AG09309 (cell line): Measurements from ENCODE around the gene VIPR1.

Source experiments
- DNase-seq: peaks from one replicate; pipeline ENCODE4 v3.0.0-alpha.2; 2010; ENCODE audit warnings: low read depth
- H3K4me3 ChIP-seq: 2 replicates; pipeline ENCODE4 v1.5.1; 2011; ENCODE audit warnings: mild to moderate bottlenecking, low read depth, low read length, moderate library complexity; ENCODE audit not compliant: control insufficient read depth
- TF ChIP-seq, protein P1 (sequence below): IDR thresholded peaks from 2 replicates; pipeline ENCODE4 v1.5.1; 2011; ENCODE audit warnings: mild to moderate bottlenecking, low read depth, low read length, inconsistent platforms; ENCODE audit not compliant: insufficient read depth, control insufficient read depth; ENCODE audit errors: missing control alignments

VIPR1 gene, protein sequence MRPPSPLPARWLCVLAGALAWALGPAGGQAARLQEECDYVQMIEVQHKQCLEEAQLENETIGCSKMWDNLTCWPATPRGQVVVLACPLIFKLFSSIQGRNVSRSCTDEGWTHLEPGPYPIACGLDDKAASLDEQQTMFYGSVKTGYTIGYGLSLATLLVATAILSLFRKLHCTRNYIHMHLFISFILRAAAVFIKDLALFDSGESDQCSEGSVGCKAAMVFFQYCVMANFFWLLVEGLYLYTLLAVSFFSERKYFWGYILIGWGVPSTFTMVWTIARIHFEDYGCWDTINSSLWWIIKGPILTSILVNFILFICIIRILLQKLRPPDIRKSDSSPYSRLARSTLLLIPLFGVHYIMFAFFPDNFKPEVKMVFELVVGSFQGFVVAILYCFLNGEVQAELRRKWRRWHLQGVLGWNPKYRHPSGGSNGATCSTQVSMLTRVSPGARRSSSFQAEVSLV

DNA sequence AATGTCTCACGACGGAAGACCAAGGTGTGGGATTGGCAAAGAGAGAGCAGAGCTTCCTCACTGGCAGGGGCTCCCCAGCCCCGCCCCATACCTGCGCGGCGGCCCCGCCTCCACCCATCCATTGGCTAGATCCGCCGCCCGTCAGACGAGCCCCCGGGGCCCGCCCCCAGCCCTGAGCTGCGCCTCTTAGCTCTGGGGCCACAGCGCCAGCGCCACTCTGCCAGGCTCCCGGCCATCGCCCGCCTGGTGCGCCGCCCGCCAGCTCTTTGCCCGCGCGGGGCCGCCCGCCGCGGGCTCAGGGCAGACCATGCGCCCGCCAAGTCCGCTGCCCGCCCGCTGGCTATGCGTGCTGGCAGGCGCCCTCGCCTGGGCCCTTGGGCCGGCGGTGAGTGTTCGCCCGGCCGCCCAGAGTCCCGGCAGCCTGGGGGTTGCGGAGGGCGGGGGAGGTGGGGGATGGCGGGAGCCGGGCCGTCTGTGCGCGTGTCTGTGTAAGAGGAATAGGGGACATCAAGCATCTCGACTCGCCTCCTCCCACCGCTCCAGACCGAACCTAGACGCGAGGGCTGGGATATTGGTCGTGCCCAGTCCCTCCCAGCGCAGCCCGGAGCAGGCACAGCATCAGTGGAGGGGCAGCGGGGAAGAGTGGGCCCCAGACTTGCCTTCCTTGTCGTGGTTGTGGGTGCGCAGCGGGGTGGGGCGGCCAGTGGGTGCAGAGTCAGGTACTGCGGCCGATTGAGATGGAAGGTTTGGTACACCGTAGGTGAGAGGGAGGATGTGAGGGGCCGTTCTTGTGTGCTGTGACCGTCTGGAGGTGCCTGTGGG lies at the start of gene VIPR1:
Gene VIPR1, plus strand, starts transcription at position 215 of the 822 bp plus-strand sequence. Its CDS starts 93 bp downstream, at position 308.
- DNase-seq, result no peak
- H3K4me3 ChIP-seq, result peak within 1 kb of the TSS; percentile 15
- TF ChIP-seq, protein P1, sequence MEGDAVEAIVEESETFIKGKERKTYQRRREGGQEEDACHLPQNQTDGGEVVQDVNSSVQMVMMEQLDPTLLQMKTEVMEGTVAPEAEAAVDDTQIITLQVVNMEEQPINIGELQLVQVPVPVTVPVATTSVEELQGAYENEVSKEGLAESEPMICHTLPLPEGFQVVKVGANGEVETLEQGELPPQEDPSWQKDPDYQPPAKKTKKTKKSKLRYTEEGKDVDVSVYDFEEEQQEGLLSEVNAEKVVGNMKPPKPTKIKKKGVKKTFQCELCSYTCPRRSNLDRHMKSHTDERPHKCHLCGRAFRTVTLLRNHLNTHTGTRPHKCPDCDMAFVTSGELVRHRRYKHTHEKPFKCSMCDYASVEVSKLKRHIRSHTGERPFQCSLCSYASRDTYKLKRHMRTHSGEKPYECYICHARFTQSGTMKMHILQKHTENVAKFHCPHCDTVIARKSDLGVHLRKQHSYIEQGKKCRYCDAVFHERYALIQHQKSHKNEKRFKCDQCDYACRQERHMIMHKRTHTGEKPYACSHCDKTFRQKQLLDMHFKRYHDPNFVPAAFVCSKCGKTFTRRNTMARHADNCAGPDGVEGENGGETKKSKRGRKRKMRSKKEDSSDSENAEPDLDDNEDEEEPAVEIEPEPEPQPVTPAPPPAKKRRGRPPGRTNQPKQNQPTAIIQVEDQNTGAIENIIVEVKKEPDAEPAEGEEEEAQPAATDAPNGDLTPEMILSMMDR, result no peak

DNA sequence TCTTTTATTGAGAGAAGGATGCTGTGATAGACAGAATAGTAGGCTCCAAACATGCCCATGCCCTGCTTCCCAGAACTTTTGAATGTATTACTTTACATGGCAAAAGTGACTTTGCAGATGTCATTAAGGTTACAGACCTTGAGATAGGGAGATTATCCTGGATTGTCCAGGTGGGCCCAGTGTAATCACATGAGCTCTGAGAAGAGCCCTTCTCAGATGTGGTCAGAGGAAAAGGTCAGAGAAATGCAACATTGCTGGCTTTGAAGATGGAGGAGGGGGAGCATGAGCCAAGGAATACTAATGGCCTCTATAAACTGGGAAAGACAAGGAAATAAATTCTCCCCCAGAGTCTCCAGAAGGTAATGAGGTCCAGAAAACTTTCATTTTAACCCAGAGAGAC lies 46.2 kb upstream of the VIPR1 start:
- H3K4me3 ChIP-seq, result no peak overlapping the region
- DNase-seq, result no peak
- TF ChIP-seq, protein P1, result no peak

DNA sequence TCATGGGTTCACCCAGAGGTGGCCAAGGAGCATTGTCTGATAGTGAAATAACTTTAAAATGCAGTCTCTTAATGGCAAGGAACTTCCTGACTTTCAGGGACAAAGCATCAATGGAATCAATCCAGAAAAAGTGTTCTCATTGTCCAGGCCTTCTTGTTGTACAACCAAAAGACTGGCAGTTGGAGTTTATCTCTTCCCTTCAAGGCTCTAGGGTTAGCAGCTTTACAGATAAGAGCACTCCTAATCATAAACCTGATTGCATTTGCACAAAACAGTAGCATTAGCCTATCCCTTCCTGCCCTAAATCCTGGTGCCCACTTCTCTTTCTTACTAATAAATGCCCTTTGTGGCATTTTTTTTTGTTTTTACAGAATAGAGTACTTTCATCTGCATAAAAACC lies 43.3 kb upstream of the VIPR1 start:
- TF ChIP-seq, protein P1, result no peak
- no peak overlapping the region for H3K4me3 ChIP-seq
- DNase-seq, result no peak

DNA sequence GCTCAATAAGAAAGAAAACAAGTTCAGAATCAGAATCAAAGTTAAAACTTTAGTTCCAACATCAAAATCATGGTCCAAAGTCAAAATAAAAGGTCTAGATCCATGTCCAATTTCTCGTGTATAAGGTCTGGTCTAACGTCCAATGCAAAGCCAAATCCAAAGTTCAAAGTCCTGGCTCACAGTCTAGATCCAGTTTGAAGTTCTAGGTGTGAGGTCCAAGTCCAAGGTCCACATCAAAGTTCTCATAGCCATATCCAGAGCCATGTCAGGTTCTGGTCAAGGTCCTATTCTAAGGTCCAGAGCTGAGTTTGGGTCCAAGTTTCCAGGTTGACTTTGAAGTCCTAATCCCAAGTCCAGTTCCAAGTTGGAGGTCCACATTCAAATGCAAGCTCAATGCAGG lies 40.7 kb upstream of the VIPR1 start:
- TF ChIP-seq, protein P1, result no peak
- DNase-seq, result no peak
- no peak overlapping the region for H3K4me3 ChIP-seq

DNA sequence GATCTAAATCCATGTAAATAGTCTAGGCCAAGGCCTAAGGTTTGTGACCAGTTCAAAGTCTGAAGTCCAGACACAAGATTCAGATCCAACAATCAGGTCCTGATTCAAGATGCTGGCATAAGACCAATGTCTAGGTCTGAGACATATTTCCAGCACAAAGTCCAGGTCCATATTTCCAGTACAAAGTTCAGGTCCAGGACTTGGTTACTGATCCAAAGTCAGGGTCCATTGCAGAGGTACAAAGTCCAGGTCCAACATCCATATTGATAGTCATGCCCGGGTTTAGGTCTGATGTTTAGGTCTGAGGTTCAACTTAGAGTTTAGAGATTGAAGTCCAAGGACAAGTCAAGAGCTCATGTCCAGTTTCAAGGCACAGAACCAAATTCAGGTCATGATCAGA lies 39.4 kb upstream of the VIPR1 start:
- DNase-seq, result no peak
- no peak overlapping the region for H3K4me3 ChIP-seq
- TF ChIP-seq, protein P1, result no peak

DNA sequence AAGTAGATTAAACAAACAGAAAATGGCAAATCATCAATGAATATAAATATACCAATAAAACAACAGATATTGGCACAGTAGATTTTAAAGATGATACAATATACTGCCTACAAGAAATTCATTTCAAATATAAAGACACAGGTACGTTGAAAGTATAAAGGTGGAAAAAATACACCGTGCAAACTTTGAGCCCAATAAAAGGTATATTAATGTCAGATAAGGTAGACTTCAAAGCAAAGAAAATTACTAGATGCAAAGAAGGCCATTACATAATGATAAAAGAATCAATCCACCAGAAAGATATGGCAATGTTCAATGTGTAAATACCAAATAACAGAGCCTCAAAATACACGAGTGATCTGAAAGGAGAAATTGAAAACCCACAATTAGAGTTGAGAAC lies 34.3 kb upstream of the VIPR1 start:
- TF ChIP-seq, protein P1, result no peak
- H3K4me3 ChIP-seq, result no peak overlapping the region
- no peak for DNase-seq
